Right lobe of liver (tissue), 6 donors: Measurements from ENCODE around the gene RELT. TPM values are rescaled to one million over a fixed set of nuclear protein-coding genes. Genes with fewer than 3 reads are reported as not detected.
A peak's percentile ranks its signal among the peaks of the same experiment; 100 is the strongest.

Experiments used
- ATAC-seq, 4 donors: fragments of 200-7000 bp; cut with Tn5 transposase; one replicate each; pipeline ENCODE4 v1.9.1; 2020; ENCODE audit warnings: mild to moderate bottlenecking in 4 of 4, moderate library complexity in 4 of 4
- DNase-seq, 3 donors: peaks; one replicate each; pipeline ENCODE4 v3.0.0-alpha.2; 2020
- H3K27ac ChIP-seq, 3 donors: fragments of 200-600 bp; one replicate each; pipeline ENCODE4 v1.8.0; 2022
- H3K27me3 ChIP-seq, 2 donors: fragments of 200-600 bp; one replicate each; pipeline ENCODE4 v1.8.0; 2022
- H3K36me3 ChIP-seq, 4 donors: fragments of 200-600 bp; sonication (generic) in 1 of 4; one replicate each; pipeline versions ENCODE4 v1.5.1 to v1.8.0; 2017 to 2022; ENCODE audit warnings: control low read depth in 1 of 4
- H3K4me1 ChIP-seq, 4 donors: fragments of 200-600 bp; sonication (generic) in 1 of 4; one replicate each; pipeline versions ENCODE4 v1.5.1 to v1.8.0; 2017 to 2022; ENCODE audit warnings: control low read depth in 1 of 4
- H3K4me3 ChIP-seq, 3 donors: fragments of 200-600 bp; one replicate each; pipeline ENCODE4 v1.8.0; 2022
- H3K9me3 ChIP-seq, 4 donors: fragments of 200-600 bp; sonication (generic) in 1 of 4; one replicate each; pipeline versions ENCODE4 v1.5.1 to v1.8.0; 2017 to 2022; ENCODE audit warnings: control low read depth in 1 of 4
- CTCF ChIP-seq, 4 donors: fragments of 200-600 bp in 3 of 4; fragments of 450-650 bp in 1 of 4; IDR thresholded peaks; one replicate each; pipeline versions ENCODE4 v1.5.1 to v1.8.0; 2016 to 2022; ENCODE audit warnings: antibody characterized with exemption in 4 of 4, mild to moderate bottlenecking in 2 of 4
- POLR2A ChIP-seq: fragments of 450-650 bp; IDR thresholded peaks from one replicate; pipeline ENCODE4 v1.6.1; 2017; ENCODE audit warnings: antibody characterized with exemption, mild to moderate bottlenecking
- WGBS: methylation state at CpG from one replicate; pipeline ENCODE4 v1.1.6; 2018; ENCODE audit warnings: low coverage, low lambda C conversion rate; ENCODE audit not compliant: insufficient coverage; ENCODE audit errors: missing lambda C conversion rate; 5-methylcytosine and 5-hydroxymethylcytosine counted together
- intact Hi-C, 2 donors: fragments of 100-400 bp; cut with DNase I; formaldehyde crosslinking; loops; one replicate each; pipeline versions ENCODE4 v1.11.2 to v1.14.1; 2022
- total RNA-seq, 6 experiments: library from RNA; depleted of rRNA in 2 of 6; stranded (reverse); fragments of >200 nt in 2 of 6; fragmentation: NEBNext Ultra II Directional in 3 of 6; extraction: Animal tissue kit (Norgen Biotek cat#: 25700) in 3 of 6; gene quantifications; one replicate each; pipeline versions ENCODE4 v1.1.0 to v1.2.4, GENCODE V29; 2016 to 2023
- donor health status: DM: no; HTN: yes; CAD: no.
- donor health status: DM: no; HTN: no; CAD: no.
- donor health status: DM: no; HTN: no; CAD: no.
- donor health status: DM: no; HTN: yes; CAD: no.
- donor health status: DM: no; HTN: yes; CAD: no.

Gene RELT
- total RNA-seq, 6 experiments from 2014 or later: 0.81 to 5.4 (median 1.6) TPM

GRCh38 chr11:73384125-73384441, 7.9 kb downstream of the RELT start:
- ATAC-seq (no peak), DNase-seq (no peak)
- Histone ChIP-seq H3K36me3 (no peaks in the 10 kb centered on the region), H3K9me3 (no peaks in the 10 kb centered on the region), H3K27ac (peak overlapping the region in 2 of 3 donors; percentile 53 to 72), H3K27me3 (no peaks in the 10 kb centered on the region), H3K4me1 (peaks cover 0 to 8% (median 0%) of the 10 kb centered on the region in 4 donors), H3K4me3 (no peak overlapping the region)
- WGBS: 80% methylated on average over 5 of the region's 7 CpGs
- intact Hi-C loops: loop anchor here in 1 of 2 donors (10.0 kb wide), 1 partner anchor 89 kb away; no protein-coding TSS in a partner anchor
- TF ChIP-seq CTCF (IDR thresholded peaks at IDR 0.05): no peak
- no peak for TF ChIP-seq POLR2A

- no peak for DNase-seq
- no peak overlapping the region for H3K4me3 ChIP-seq
- H3K9me3 ChIP-seq: no peaks in the 10 kb centered on the region
- peak overlapping the region in 2 of 3 donors; percentile 53 to 72 for H3K27ac ChIP-seq
- 55% methylated on average over 4 of the region's 4 CpGs for WGBS
- TF ChIP-seq POLR2A (no peak), CTCF (IDR thresholded peaks at IDR 0.05) (no peak)
- H3K4me1 ChIP-seq: peaks cover 0 to 8% (median 0%) of the 10 kb centered on the region in 4 donors
- ATAC-seq: no peak
- H3K36me3 ChIP-seq: no peaks in the 10 kb centered on the region
- no peaks in the 10 kb centered on the region for H3K27me3 ChIP-seq
- intact Hi-C loops: loop anchor here in 1 of 2 donors (10.0 kb wide), 1 partner anchor 90 kb away; no protein-coding TSS in a partner anchor
These were observed 8.3 kb downstream of the RELT start for GRCh38 chr11:73384531-73384871.

- intact Hi-C loops: loop anchor here in 1 of 2 donors (10.0 kb wide), 1 partner anchor 90 kb away; no protein-coding TSS in a partner anchor
- Histone ChIP-seq H3K9me3 (no peaks in the 10 kb centered on the region), H3K4me3 (no peak overlapping the region), H3K27ac (peak overlapping the region in 2 of 3 donors; percentile 53 to 72), H3K36me3 (no peaks in the 10 kb centered on the region), H3K27me3 (no peaks in the 10 kb centered on the region), H3K4me1 (peaks cover 0 to 8% (median 0%) of the 10 kb centered on the region in 4 donors)
- peak; percentile 45 to 69 (median 58) for ATAC-seq
- DNase-seq: peak; percentile 67 to 85 (median 78)
- 69% methylated on average over 13 of the region's 21 CpGs for WGBS
- TF ChIP-seq POLR2A (no peak), CTCF (IDR thresholded peaks at IDR 0.05) (no peak)
These were observed 8.9 kb downstream of the RELT start for GRCh38 chr11:73384872-73385689.

- H3K27ac ChIP-seq: peak overlapping the region; percentile 10 to 72 (median 53)
- H3K4me1 ChIP-seq: peaks cover 0 to 8% (median 0%) of the 10 kb centered on the region in 4 donors
- H3K36me3 ChIP-seq: no peaks in the 10 kb centered on the region
- H3K4me3 ChIP-seq: no peak overlapping the region
- DNase-seq: peak in 2 of 3 donors; percentile 55 to 75
- no peaks in the 10 kb centered on the region for H3K9me3 ChIP-seq
- 80% methylated on average over 1 of the region's 8 CpGs for WGBS
- no peaks in the 10 kb centered on the region for H3K27me3 ChIP-seq
- peak; percentile 31 to 53 (median 46) for ATAC-seq
- intact Hi-C loops: loop anchor here in 1 of 2 donors (10.0 kb wide), 1 partner anchor 91 kb away; no protein-coding TSS in a partner anchor
- TF ChIP-seq POLR2A (no peak), CTCF (IDR thresholded peaks at IDR 0.05) (no peak)
These were observed 9.8 kb downstream of the RELT start for GRCh38 chr11:73386016-73386415.
